ENCODE measurements around the gene ERH.

ERH gene

GRCh38 chr14:69398053-69398817 lies at the start of gene ERH, which contains the start of gene SLC39A9:
Gene ERH, minus strand, starts transcription at chr14:69398299. Its CDS starts 66 bp downstream, at chr14:69398233.
Gene SLC39A9, plus strand, starts transcription at chr14:69398692. Its CDS starts 678 bp downstream, at chr14:69399370.
- TF ChIP-seq CTCF (conservative IDR thresholded peaks at IDR 0.05; ENCODE audit: low read length): no peak
- peak; percentile 97 for DNase-seq (ENCODE audit: low read depth)
- H3K4me3 ChIP-seq (ENCODE audit: low read length): peak within 1 kb of the TSS; percentile 81

- no peak for TF ChIP-seq CTCF (conservative IDR thresholded peaks at IDR 0.05; ENCODE audit: low read length)
- no peak for DNase-seq (ENCODE audit: low read depth)
- no peak overlapping the region for H3K4me3 ChIP-seq (ENCODE audit: low read length)
Measured at GRCh38 chr14:69443296-69443805, 45.3 kb upstream of the ERH start.

GRCh38 chr14:69441948-69442347 lies 43.8 kb upstream of the ERH start:
- TF ChIP-seq CTCF (conservative IDR thresholded peaks at IDR 0.05; ENCODE audit: low read length): no peak
- peak; percentile 15 for DNase-seq (ENCODE audit: low read depth)
- H3K4me3 ChIP-seq (ENCODE audit: low read length): no peak overlapping the region

GRCh38 chr14:69439521-69440270 lies 41.6 kb upstream of the ERH start:
- no peak for DNase-seq (ENCODE audit: low read depth)
- H3K4me3 ChIP-seq (ENCODE audit: low read length): no peak overlapping the region
- no peak for TF ChIP-seq CTCF (conservative IDR thresholded peaks at IDR 0.05; ENCODE audit: low read length)

GRCh38 chr14:69432364-69432763 lies 34.3 kb upstream of the ERH start:
- no peak overlapping the region for H3K4me3 ChIP-seq (ENCODE audit: low read length)
- no peak for TF ChIP-seq CTCF (conservative IDR thresholded peaks at IDR 0.05; ENCODE audit: low read length)
- no peak for DNase-seq (ENCODE audit: low read depth)

- H3K4me3 ChIP-seq (ENCODE audit: low read length): no peak overlapping the region
- DNase-seq (ENCODE audit: low read depth): no peak
- TF ChIP-seq CTCF (conservative IDR thresholded peaks at IDR 0.05; ENCODE audit: low read length): no peak
Measured at GRCh38 chr14:69430306-69430939, 32.3 kb upstream of the ERH start.

All from AG10803 (cell line).